ENCODE results near the gene KRT85.

GRCh38 chr12:52391618-52392002, 24.3 kb upstream of the KRT85 start:
- no peak for TF ChIP-seq CTCF (IDR thresholded peaks at IDR 0.05)
- TF ChIP-seq POLR2A (IDR thresholded peaks at IDR 0.05) = no peak

Data from esophagus squamous epithelium (tissue), 4 donors.